Duodenal mucosa (tissue), 2 donors: ENCODE data around the gene CDRT4.
"Not testable (repeated sequence)": the region's sequence is repeated elsewhere in the genome, so short reads cannot be mapped to it uniquely, and the experiment has no call there.

Experiments used
- H3K27ac ChIP-seq: one replicate; pipeline ENCODE4 v1.7.0; 2013; ENCODE audit warnings: low read depth, low read length
- H3K27me3 ChIP-seq, 2 donors: one replicate each; pipeline ENCODE4 v1.7.0; 2013; ENCODE audit warnings: low read length in 2 of 2, control low read depth in 1 of 2; ENCODE audit not compliant: insufficient read depth in 2 of 2, control insufficient read depth in 1 of 2
- H3K36me3 ChIP-seq, 2 donors: one replicate each; pipeline ENCODE4 v1.7.0; 2013; ENCODE audit warnings: low read length in 2 of 2, control low read depth in 1 of 2; ENCODE audit not compliant: insufficient read depth in 2 of 2, control insufficient read depth in 1 of 2
- H3K4me1 ChIP-seq, 2 donors: one replicate each; pipeline ENCODE4 v1.7.0; 2013; ENCODE audit warnings: low read length in 2 of 2, control low read depth in 1 of 2; ENCODE audit not compliant: insufficient read depth in 2 of 2, control insufficient read depth in 1 of 2
- H3K4me3 ChIP-seq, 2 donors: one replicate each; pipeline ENCODE4 v1.7.0; 2013; ENCODE audit warnings: low read length in 2 of 2, low read depth in 1 of 2
- H3K9ac ChIP-seq, 2 donors: one replicate each; pipeline ENCODE4 v1.7.0; 2013; ENCODE audit warnings: low read length in 2 of 2, low read depth in 1 of 2
- H3K9me3 ChIP-seq, 2 donors: one replicate each; pipeline ENCODE4 v1.7.0; 2013; ENCODE audit warnings: low read length in 2 of 2, control low read depth in 1 of 2; ENCODE audit not compliant: control insufficient read depth in 1 of 2

CDRT4 gene

GRCh38 chr17:15507896-15508295, 40.5 kb upstream of the CDRT4 start:
- H3K9me3 ChIP-seq, result no peaks in the 10 kb centered on the region
- peaks cover 0 to 5% of the 10 kb centered on the region in 2 donors for H3K36me3 ChIP-seq
- peaks cover 0 to under 1% of the 10 kb centered on the region in 2 donors for H3K4me1 ChIP-seq
- no peak overlapping the region for H3K9ac ChIP-seq
- H3K27me3 ChIP-seq, result no peaks in the 10 kb centered on the region
- H3K4me3 ChIP-seq, result no peak overlapping the region
- no peak overlapping the region for H3K27ac ChIP-seq

- Histone ChIP-seq H3K36me3 (peaks cover 0 to 5% of the 10 kb centered on the region in 2 donors), H3K9ac (no peak overlapping the region), H3K4me1 (peaks cover 0 to 3% of the 10 kb centered on the region in 2 donors), H3K9me3 (no peaks in the 10 kb centered on the region), H3K27me3 (no peaks in the 10 kb centered on the region), H3K4me3 (no peak overlapping the region), H3K27ac (no peak overlapping the region)
Measured at GRCh38 chr17:15507001-15507400, 39.6 kb upstream of the CDRT4 start.

GRCh38 chr17:15505708-15506107, 38.3 kb upstream of the CDRT4 start:
- not testable (repeated sequence) for H3K9ac ChIP-seq, H3K4me1 ChIP-seq

GRCh38 chr17:15503731-15504130, 36.3 kb upstream of the CDRT4 start:
- no peaks in the 10 kb centered on the region for H3K9me3 ChIP-seq
- H3K4me1 ChIP-seq, result peaks cover 0 to 3% of the 10 kb centered on the region in 2 donors
- no peak overlapping the region for H3K4me3 ChIP-seq
- no peaks in the 10 kb centered on the region for H3K27me3 ChIP-seq
- no peak overlapping the region for H3K27ac ChIP-seq
- no peak overlapping the region for H3K9ac ChIP-seq
- peaks cover 4 to 7% of the 10 kb centered on the region in 2 donors for H3K36me3 ChIP-seq

More at GRCh38 chr17:15505708-15506107, 38.3 kb upstream of the CDRT4 start:
- H3K27me3 ChIP-seq, H3K36me3 ChIP-seq, H3K9me3 ChIP-seq, H3K4me3 ChIP-seq, H3K27ac ChIP-seq: not testable (repeated sequence)

GRCh38 chr17:15502369-15503112, 35.1 kb upstream of the CDRT4 start:
- H3K9ac ChIP-seq, result no peak overlapping the region

GRCh38 chr17:15501793-15502192, 34.4 kb upstream of the CDRT4 start:
- Histone ChIP-seq H3K4me3 (no peak overlapping the region), H3K27me3 (no peaks in the 10 kb centered on the region), H3K27ac (no peak overlapping the region), H3K9me3 (no peaks in the 10 kb centered on the region), H3K9ac (no peak overlapping the region), H3K4me1 (peaks cover 0 to 3% of the 10 kb centered on the region in 2 donors), H3K36me3 (peaks cover 3 to 4% of the 10 kb centered on the region in 2 donors)

More at GRCh38 chr17:15502369-15503112, 35.1 kb upstream of the CDRT4 start:
- no peaks in the 10 kb centered on the region for H3K27me3 ChIP-seq
- H3K9me3 ChIP-seq, result no peaks in the 10 kb centered on the region
- peak overlapping the region; percentile 30 for H3K27ac ChIP-seq
- H3K4me3 ChIP-seq, result peak overlapping the region in 1 of 2 donors; percentile 32
- peaks cover 0 to 3% of the 10 kb centered on the region in 2 donors for H3K4me1 ChIP-seq
- peaks cover 3 to 4% of the 10 kb centered on the region in 2 donors for H3K36me3 ChIP-seq

GRCh38 chr17:15501282-15501681, 33.9 kb upstream of the CDRT4 start:
- H3K36me3 ChIP-seq, result peaks cover 3 to 4% of the 10 kb centered on the region in 2 donors
- no peak overlapping the region for H3K9ac ChIP-seq
- H3K4me1 ChIP-seq, result peaks cover 0 to 3% of the 10 kb centered on the region in 2 donors
- H3K27ac ChIP-seq, result no peak overlapping the region
- H3K4me3 ChIP-seq, result no peak overlapping the region
- H3K27me3 ChIP-seq, result no peaks in the 10 kb centered on the region
- H3K9me3 ChIP-seq, result no peaks in the 10 kb centered on the region

GRCh38 chr17:15498107-15498506, 30.7 kb upstream of the CDRT4 start:
- no peak overlapping the region for H3K9ac ChIP-seq
- no peaks in the 10 kb centered on the region for H3K9me3 ChIP-seq
- no peaks in the 10 kb centered on the region for H3K27me3 ChIP-seq
- H3K4me3 ChIP-seq, result no peak overlapping the region
- no peak overlapping the region for H3K27ac ChIP-seq
- H3K4me1 ChIP-seq, result peaks cover 0 to 3% of the 10 kb centered on the region in 2 donors
- H3K36me3 ChIP-seq, result peaks cover 6 to 7% of the 10 kb centered on the region in 2 donors

GRCh38 chr17:15496735-15497670, 29.6 kb upstream of the CDRT4 start:
- H3K9me3 ChIP-seq, result no peaks in the 10 kb centered on the region
- H3K27me3 ChIP-seq, result no peaks in the 10 kb centered on the region
- no peaks in the 10 kb centered on the region for H3K4me1 ChIP-seq
- H3K9ac ChIP-seq, result no peak overlapping the region
- H3K4me3 ChIP-seq, result no peak overlapping the region
- H3K27ac ChIP-seq, result no peak overlapping the region
- peaks cover 6 to 7% of the 10 kb centered on the region in 2 donors for H3K36me3 ChIP-seq

- no peaks in the 10 kb centered on the region for H3K9me3 ChIP-seq
- peaks cover 7 to 11% of the 10 kb centered on the region in 2 donors for H3K4me1 ChIP-seq
- no peak overlapping the region for H3K27ac ChIP-seq
- H3K27me3 ChIP-seq, result no peaks in the 10 kb centered on the region
- H3K36me3 ChIP-seq, result peaks cover 4 to 6% of the 10 kb centered on the region in 2 donors
- no peak overlapping the region for H3K4me3 ChIP-seq
- H3K9ac ChIP-seq, result no peak overlapping the region
Measured at GRCh38 chr17:15494821-15495220, 27.4 kb upstream of the CDRT4 start.
